ENCODE measurements around the gene BIRC5. TPM values are rescaled to one million over a fixed set of nuclear protein-coding genes. Genes with fewer than 3 reads are reported as not detected.

The BIRC5 gene
- total and polyA plus RNA-seq, 7 experiments from 2014 or later = 49.0 TPM; not detected in 6

DNA sequence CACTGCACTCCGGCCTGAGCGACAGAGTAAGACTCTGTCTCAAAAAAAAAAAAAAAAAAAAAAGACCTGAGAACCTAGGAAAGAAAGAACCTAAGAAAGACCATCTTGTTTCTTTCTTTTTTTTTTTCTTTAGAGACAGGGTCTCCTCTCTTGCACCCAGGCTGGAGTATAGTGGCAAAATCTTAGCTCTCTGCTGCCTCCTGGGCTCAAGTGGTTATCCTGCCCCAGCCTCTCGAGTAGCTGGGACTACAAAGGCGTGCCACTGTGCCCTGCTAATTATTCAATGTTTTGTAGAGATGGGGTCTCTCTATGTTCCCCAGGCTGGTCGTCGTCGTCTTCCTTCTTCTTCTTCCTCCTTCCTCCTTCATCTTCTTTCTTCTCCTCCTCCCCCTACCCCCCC lies 7.8 kb upstream of the BIRC5 start:
- H3K27me3 ChIP-seq (ENCODE audit: control insufficient read depth in 2 of 2, insufficient read depth in 2 of 2, low read length in 2 of 2) = no peaks in the 10 kb centered on the region
- POLR2A ChIA-PET = interaction anchor here (0.7 kb wide), 1 partner anchor 117 kb away, joined by 3 read pairs; no protein-coding TSS in a partner anchor
- intact Hi-C loops (cut with micrococcal nuclease) = no loop called here
- ATAC-seq (no peak), DNase-seq (no peak)
- no peaks in the 10 kb centered on the region for H3K9me3 ChIP-seq (ENCODE audit: control insufficient read depth in 2 of 3, low read length in 3 of 3)
- no peak overlapping the region for H3K27ac ChIP-seq (ENCODE audit: low read depth, low read length)
- no peaks in the 10 kb centered on the region for H3K27me3 Mint-ChIP-seq
- no peak overlapping the region for H3K27ac Mint-ChIP-seq
- H3K36me3 ChIP-seq (ENCODE audit: control insufficient read depth in 2 of 3, insufficient read depth in 3 of 3, low read length in 3 of 3) = no peaks in the 10 kb centered on the region
- CTCF ChIA-PET = interaction anchor here (0.6 to 1.1 kb wide), 2 partner anchors 23 to 30 kb away, joined by 4 to 7 read pairs; no protein-coding TSS in a partner anchor
- no peaks in the 10 kb centered on the region for H3K4me1 ChIP-seq (ENCODE audit: control insufficient read depth in 2 of 2, insufficient read depth in 2 of 2, low read length in 2 of 2)
- H3K4me3 Mint-ChIP-seq = no peak overlapping the region
- H3K4me1 Mint-ChIP-seq = peaks cover 0 to 3% (median 0%) of the 10 kb centered on the region in 7 donors
- peaks cover 0 to 2% (median 0%) of the 10 kb centered on the region in 5 donors for H3K36me3 Mint-ChIP-seq
- no peak overlapping the region for H3K4me3 ChIP-seq (ENCODE audit: low read length)
- H3K9me3 Mint-ChIP-seq = no peaks in the 10 kb centered on the region

DNA sequence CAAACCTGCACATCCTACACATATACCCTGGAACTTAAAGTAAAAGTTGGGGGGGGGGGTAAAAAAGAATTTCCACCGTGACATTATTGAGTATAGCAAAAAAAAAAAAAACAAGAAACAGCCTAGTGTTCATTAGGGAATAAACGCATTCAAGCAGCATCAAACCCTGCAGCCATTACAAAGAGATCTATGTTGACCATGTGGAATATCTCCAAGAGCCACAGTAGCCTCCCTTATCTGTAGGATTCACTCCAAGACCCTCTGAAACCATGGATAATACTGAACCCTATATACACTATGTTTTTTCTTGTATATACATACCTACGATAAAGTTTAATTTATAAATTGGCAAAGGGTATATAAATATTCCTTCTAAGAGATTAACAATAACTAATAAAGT lies 5.6 kb upstream of the BIRC5 start:
- H3K4me3 ChIP-seq (ENCODE audit: low read length) = no peak overlapping the region

DNA sequence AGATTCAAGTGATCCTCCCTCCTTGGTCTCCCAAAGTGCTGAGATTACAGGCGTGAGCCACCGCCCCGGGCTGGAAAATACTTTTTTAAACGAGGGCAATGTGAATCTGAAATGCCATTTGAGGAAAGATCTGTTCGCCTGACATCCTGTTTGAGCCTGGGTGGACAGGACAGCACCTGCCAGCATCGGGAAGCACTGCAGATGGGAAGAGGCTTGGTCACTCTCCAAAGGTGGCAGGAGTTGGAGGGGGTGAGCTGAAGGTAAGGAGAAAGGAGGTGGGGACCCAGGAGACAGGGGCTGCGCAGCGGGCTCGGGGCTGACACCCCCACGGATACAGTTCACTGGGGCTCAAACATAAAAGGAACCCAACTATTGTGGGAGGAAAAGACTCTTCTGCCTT lies 3.9 kb upstream of the BIRC5 start:
- Histone ChIP-seq H3K36me3 (ENCODE audit: control insufficient read depth in 2 of 3, insufficient read depth in 3 of 3, low read length in 3 of 3) (no peaks in the 10 kb centered on the region), H3K27ac (ENCODE audit: low read depth, low read length) (no peak overlapping the region), H3K9me3 (ENCODE audit: control insufficient read depth in 2 of 3, low read length in 3 of 3) (no peaks in the 10 kb centered on the region), H3K27me3 (ENCODE audit: control insufficient read depth in 2 of 2, insufficient read depth in 2 of 2, low read length in 2 of 2) (no peaks in the 10 kb centered on the region), H3K4me1 (ENCODE audit: control insufficient read depth in 2 of 2, insufficient read depth in 2 of 2, low read length in 2 of 2) (peaks cover 5 to 6% of the 10 kb centered on the region in 2 donors), H3K4me3 (ENCODE audit: low read length) (no peak overlapping the region)
- Mint-ChIP-seq H3K9me3 (no peaks in the 10 kb centered on the region), H3K27ac (peak overlapping the region in 1 of 9 donors; percentile 34), H3K27me3 (no peaks in the 10 kb centered on the region), H3K4me3 (no peak overlapping the region), H3K4me1 (peaks cover 0 to 8% (median 4%) of the 10 kb centered on the region in 7 donors), H3K36me3 (peaks cover 0 to 2% (median 0%) of the 10 kb centered on the region in 5 donors)
- intact Hi-C loops (cut with micrococcal nuclease) = loop anchor here in 1 of 2 donors (5.0 to 10.0 kb wide), 2 partner anchors 43 to 65 kb away; partner anchors contain the start of genes C17orf99 and SYNGR2
- POLR2A ChIA-PET = no interaction called here
- CTCF ChIA-PET = interaction anchor here (0.7 kb wide), 1 partner anchor 40 kb away, joined by 4 read pairs; no protein-coding TSS in a partner anchor
- no peak for ATAC-seq
- no peak for DNase-seq

More for the DNA sequence above, 5.6 kb upstream of the BIRC5 start:
- POLR2A ChIA-PET = no interaction called here
- no peaks in the 10 kb centered on the region for H3K4me1 ChIP-seq (ENCODE audit: control insufficient read depth in 2 of 2, insufficient read depth in 2 of 2, low read length in 2 of 2)
- no peak for ATAC-seq
- Mint-ChIP-seq H3K4me1 (peaks cover 0 to 4% (median 0%) of the 10 kb centered on the region in 7 donors), H3K4me3 (no peak overlapping the region), H3K9me3 (no peaks in the 10 kb centered on the region), H3K27ac (no peak overlapping the region), H3K36me3 (peaks cover 0 to 2% (median 0%) of the 10 kb centered on the region in 5 donors), H3K27me3 (no peaks in the 10 kb centered on the region)
- CTCF ChIA-PET = no interaction called here
- no peak for DNase-seq
- no peaks in the 10 kb centered on the region for H3K36me3 ChIP-seq (ENCODE audit: control insufficient read depth in 2 of 3, insufficient read depth in 3 of 3, low read length in 3 of 3)
- H3K9me3 ChIP-seq (ENCODE audit: control insufficient read depth in 2 of 3, low read length in 3 of 3) = no peaks in the 10 kb centered on the region
- H3K27ac ChIP-seq (ENCODE audit: low read depth, low read length) = no peak overlapping the region
- intact Hi-C loops (cut with micrococcal nuclease) = no loop called here
- no peaks in the 10 kb centered on the region for H3K27me3 ChIP-seq (ENCODE audit: control insufficient read depth in 2 of 2, insufficient read depth in 2 of 2, low read length in 2 of 2)

DNA sequence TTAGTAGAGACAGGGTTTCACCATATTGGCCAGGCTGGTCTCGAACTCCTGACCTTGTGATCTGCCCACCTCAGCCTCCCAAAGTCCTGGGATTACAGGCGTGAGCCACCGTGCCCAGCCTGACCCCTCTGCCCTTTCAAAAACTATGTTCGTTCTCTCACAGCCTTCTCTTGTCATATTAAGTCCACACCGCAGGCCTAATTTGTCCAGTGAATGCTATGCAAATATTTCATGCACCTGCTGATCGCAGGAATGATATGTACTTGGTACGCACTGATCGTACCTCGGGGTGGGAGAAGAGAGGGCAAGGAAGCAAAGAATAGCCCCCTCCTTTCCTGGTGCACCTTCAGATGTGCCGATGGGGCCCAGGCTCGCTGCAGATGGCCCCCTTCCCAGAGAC lies 3.0 kb upstream of the BIRC5 start:
- Mint-ChIP-seq H3K36me3 (peaks cover 0 to 2% (median 0%) of the 10 kb centered on the region in 5 donors), H3K9me3 (no peaks in the 10 kb centered on the region), H3K27me3 (no peaks in the 10 kb centered on the region), H3K27ac (no peak overlapping the region), H3K4me1 (peaks cover 0 to 8% (median 5%) of the 10 kb centered on the region in 7 donors), H3K4me3 (no peak overlapping the region)
- H3K4me3 ChIP-seq (ENCODE audit: low read length) = no peak overlapping the region
- no peak overlapping the region for H3K27ac ChIP-seq (ENCODE audit: low read depth, low read length)
- H3K36me3 ChIP-seq (ENCODE audit: control insufficient read depth in 2 of 3, insufficient read depth in 3 of 3, low read length in 3 of 3) = no peaks in the 10 kb centered on the region
- intact Hi-C loops (cut with micrococcal nuclease) = loop anchor here in 1 of 2 donors (5.0 to 10.0 kb wide), 2 partner anchors 44 to 66 kb away; partner anchors contain the start of genes C17orf99 and SYNGR2
- H3K4me1 ChIP-seq (ENCODE audit: control insufficient read depth in 2 of 2, insufficient read depth in 2 of 2, low read length in 2 of 2) = peaks cover 5 to 6% of the 10 kb centered on the region in 2 donors
- H3K27me3 ChIP-seq (ENCODE audit: control insufficient read depth in 2 of 2, insufficient read depth in 2 of 2, low read length in 2 of 2) = no peaks in the 10 kb centered on the region
- ATAC-seq (no peak), DNase-seq (no peak)
- CTCF ChIA-PET = no interaction called here
- POLR2A ChIA-PET = no interaction called here
- no peaks in the 10 kb centered on the region for H3K9me3 ChIP-seq (ENCODE audit: control insufficient read depth in 2 of 3, low read length in 3 of 3)

GRCh38 chr17:78214706-78215061 lies 631 bp downstream of the BIRC5 start:
- Mint-ChIP-seq H3K27me3 (no peaks in the 10 kb centered on the region), H3K27ac (peak overlapping the region in 1 of 9 donors; percentile 87), H3K4me3 (peak overlapping the region in 9 of 10 donors; percentile 44 to 97 (median 68)), H3K9me3 (no peaks in the 10 kb centered on the region), H3K36me3 (peaks cover 0 to 9% (median 0%) of the 10 kb centered on the region in 5 donors), H3K4me1 (peaks cover 0 to 25% (median 4%) of the 10 kb centered on the region in 7 donors)
- Histone ChIP-seq H3K4me3 (ENCODE audit: low read length) (no peak overlapping the region), H3K9me3 (ENCODE audit: control insufficient read depth in 2 of 3, low read length in 3 of 3) (no peaks in the 10 kb centered on the region), H3K27ac (ENCODE audit: low read depth, low read length) (no peak overlapping the region), H3K4me1 (ENCODE audit: control insufficient read depth in 2 of 2, insufficient read depth in 2 of 2, low read length in 2 of 2) (peaks cover 5 to 6% of the 10 kb centered on the region in 2 donors), H3K27me3 (ENCODE audit: control insufficient read depth in 2 of 2, insufficient read depth in 2 of 2, low read length in 2 of 2) (no peaks in the 10 kb centered on the region), H3K36me3 (ENCODE audit: control insufficient read depth in 2 of 3, insufficient read depth in 3 of 3, low read length in 3 of 3) (no peaks in the 10 kb centered on the region)
- ChIA-PET POLR2A (interaction anchor here (0.7 to 0.9 kb wide), 2 partner anchors 9 to 100 kb away, joined by 3 read pairs; no protein-coding TSS in a partner anchor), CTCF (no interaction called here)
- ATAC-seq = no peak
- intact Hi-C loops (cut with micrococcal nuclease) = loop anchor here (1.0 to 10.0 kb wide), 7 partner anchors 27 to 164 kb away; partner anchors contain the start of genes AFMID (in 1 of the 2), C17orf99 (in 1 of the 2), PGS1 (in 1 of the 2) and SYNGR2 (in 1 of the 2)
- DNase-seq = no peak

DNA sequence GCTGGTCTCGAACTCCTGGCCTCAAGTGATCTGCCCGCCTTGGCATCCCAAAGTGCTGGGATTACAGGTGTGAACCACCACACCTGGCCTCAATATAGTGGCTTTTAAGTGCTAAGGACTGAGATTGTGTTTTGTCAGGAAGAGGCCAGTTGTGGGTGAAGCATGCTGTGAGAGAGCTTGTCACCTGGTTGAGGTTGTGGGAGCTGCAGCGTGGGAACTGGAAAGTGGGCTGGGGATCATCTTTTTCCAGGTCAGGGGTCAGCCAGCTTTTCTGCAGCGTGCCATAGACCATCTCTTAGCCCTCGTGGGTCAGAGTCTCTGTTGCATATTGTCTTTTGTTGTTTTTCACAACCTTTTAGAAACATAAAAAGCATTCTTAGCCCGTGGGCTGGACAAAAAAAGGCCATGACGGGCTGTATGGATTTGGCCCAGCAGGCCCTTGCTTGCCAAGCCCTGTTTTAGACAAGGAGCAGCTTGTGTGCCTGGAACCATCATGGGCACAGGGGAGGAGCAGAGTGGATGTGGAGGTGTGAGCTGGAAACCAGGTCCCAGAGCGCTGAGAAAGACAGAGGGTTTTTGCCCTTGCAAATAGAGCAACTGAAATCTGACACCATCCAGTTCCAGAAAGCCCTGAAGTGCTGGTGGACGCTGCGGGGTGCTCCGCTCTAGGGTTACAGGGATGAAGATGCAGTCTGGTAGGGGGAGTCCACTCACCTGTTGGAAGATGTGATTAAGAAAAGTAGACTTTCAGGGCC lies 5.5 kb downstream of the BIRC5 start:
- no peak for ATAC-seq
- Mint-ChIP-seq H3K27ac (peak overlapping the region in 2 of 9 donors; percentile 61 to 74), H3K4me3 (no peak overlapping the region), H3K4me1 (peaks cover 1 to 23% (median 12%) of the 10 kb centered on the region in 7 donors), H3K27me3 (no peaks in the 10 kb centered on the region), H3K9me3 (no peaks in the 10 kb centered on the region), H3K36me3 (peaks cover 0 to 15% (median 0%) of the 10 kb centered on the region in 5 donors)
- Histone ChIP-seq H3K27ac (ENCODE audit: low read depth, low read length) (no peak overlapping the region), H3K4me3 (ENCODE audit: low read length) (no peak overlapping the region), H3K27me3 (ENCODE audit: control insufficient read depth in 2 of 2, insufficient read depth in 2 of 2, low read length in 2 of 2) (no peaks in the 10 kb centered on the region), H3K36me3 (ENCODE audit: control insufficient read depth in 2 of 3, insufficient read depth in 3 of 3, low read length in 3 of 3) (no peaks in the 10 kb centered on the region), H3K4me1 (ENCODE audit: control insufficient read depth in 2 of 2, insufficient read depth in 2 of 2, low read length in 2 of 2) (peaks cover 2 to 5% of the 10 kb centered on the region in 2 donors), H3K9me3 (ENCODE audit: control insufficient read depth in 2 of 3, low read length in 3 of 3) (no peaks in the 10 kb centered on the region)
- ChIA-PET POLR2A (interaction anchor here (0.6 kb wide), 1 partner anchor 73 kb away, joined by 4 read pairs; no protein-coding TSS in a partner anchor), CTCF (no interaction called here)
- DNase-seq = no peak
- intact Hi-C loops (cut with micrococcal nuclease) = loop anchor here in 1 of 2 donors (10.0 kb wide), 1 partner anchor 75 kb away; the partner anchor contains the start of gene C17orf99

All from naive thymus-derived CD4-positive, alpha-beta T cell (primary cell).